ENCODE results near the gene CKMT1A.
"Not testable (repeated sequence)": the region's sequence is repeated elsewhere in the genome, so short reads cannot be mapped to it uniquely, and the experiment has no call there.

Gene CKMT1A

DNA sequence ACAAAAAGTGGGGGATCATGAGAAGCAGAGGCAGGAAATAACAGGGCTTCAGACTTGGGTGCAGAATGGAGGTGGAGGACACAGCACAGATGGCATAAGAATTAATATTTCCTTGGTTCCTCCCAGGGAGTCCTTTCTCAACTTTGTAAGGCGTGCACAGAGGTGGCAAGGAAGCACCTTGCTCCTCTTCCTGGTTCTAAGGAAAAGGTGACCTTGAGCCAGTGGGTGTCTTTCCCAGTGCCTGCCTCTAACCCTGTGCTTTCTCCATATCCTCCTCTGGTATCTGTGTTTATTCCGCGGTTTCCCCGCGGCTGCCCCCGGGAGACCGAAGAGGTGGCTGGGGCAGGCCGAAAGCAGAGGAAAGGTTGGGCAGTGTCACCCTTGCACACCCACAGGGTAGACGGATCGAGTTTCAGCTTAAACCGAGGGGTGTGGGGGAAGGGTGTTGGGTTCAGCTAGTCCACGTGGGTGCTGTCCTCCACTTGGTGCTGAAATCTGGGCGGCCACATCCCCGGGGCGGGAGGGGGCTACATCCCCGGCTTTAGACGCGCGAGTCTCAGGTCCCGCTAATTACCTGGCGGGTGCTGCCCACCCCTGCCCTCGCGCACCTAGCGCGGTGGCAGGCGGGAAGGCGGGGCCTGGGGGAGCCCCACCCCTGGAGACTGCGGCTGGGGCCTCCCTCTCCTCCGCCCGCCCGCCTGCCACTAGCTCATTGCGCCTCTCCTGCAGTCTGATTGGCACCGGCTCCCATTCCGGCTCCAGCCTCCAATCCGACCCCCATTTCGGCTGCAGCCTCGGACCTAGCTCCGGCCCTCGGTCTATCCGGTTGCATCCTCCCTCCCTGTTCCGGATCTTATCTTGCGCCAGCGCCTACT lies at the start of gene CKMT1A:
Gene CKMT1A (plus strand): TSS at position 712 of the 875 bp plus-strand sequence. CDS start 192 bp downstream, outside the sequence.
- DNase-seq, result not testable (repeated sequence)

DNA sequence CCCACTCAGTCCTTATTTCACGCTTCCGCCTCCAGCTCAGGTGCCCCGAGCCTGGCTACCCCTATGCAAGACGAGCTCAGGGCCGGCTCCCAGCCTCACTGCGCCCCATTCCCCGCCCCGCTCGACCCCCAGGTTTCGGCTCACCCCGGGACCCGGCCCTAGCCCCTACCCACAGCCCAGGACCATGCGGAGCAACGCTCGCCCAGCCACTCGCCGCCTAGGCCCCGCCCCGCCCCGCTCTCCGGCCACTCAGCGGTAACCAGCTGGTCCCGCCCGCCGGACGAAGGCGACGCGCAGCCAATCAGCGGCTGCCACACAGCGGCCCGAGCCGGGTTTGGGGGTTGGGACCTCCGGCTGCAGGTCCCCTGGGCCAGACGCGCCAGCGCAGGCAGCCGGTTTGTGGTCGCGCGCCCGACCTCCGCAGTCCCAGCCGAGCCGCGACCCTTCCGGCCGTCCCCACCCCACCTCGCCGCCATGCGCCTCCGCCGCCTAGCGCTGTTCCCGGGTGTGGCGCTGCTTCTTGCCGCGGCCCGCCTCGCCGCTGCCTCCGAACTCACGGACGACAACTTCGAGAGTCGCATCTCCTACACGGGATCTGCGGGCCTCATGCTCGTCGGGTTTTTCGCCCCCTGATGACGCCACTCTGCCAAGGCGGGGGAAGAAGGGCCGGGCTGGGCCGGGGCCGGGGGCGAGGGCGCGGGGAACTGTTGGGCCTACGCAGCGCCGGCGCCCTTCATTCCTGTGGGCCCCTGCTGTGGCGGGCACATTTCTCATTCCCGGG lies 44.8 kb upstream of the CKMT1A start, which contains the start of gene CATSPER2:
Gene CATSPER2 (minus strand): TSS at position 196 of the 781 bp plus-strand sequence. CDS start 783 bp downstream, outside the sequence.
- no peak for DNase-seq

GRCh38 chr15:43649430-43649926 lies 44.2 kb upstream of the CKMT1A start:
- DNase-seq, result not testable (repeated sequence)

GRCh38 chr15:43659727-43660126 lies 33.9 kb upstream of the CKMT1A start:
- DNase-seq, result not testable (repeated sequence)

- not testable (repeated sequence) for DNase-seq
Observed at GRCh38 chr15:43662293-43662692, 31.4 kb upstream of the CKMT1A start.

DNA sequence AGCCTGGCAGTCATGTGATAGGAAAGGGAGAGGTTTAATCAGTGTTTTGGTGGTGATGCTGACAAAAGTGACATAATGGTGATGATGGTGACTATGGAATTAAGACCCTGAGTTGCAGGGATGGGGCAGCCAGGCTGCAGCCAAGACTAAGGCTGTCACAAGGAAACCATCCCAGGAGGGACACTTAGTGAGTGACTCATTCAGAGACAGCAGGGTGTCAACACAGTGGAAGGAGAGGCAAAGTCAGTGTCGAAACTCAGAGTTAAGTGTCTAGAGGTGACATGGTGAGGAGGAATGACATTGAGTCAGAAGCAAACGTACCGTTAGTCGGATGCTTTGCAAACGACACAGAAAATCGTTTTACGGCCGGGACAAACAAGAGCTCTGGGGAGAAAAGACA lies 30.3 kb upstream of the CKMT1A start:
- DNase-seq, result not testable (repeated sequence)

GRCh38 chr15:43666177-43666576 lies 27.5 kb upstream of the CKMT1A start:
- not testable (repeated sequence) for DNase-seq

- DNase-seq, result not testable (repeated sequence)
Observed at GRCh38 chr15:43674175-43674574, 19.5 kb upstream of the CKMT1A start.

- not testable (repeated sequence) for DNase-seq
Observed at GRCh38 chr15:43689604-43690301, 3.9 kb upstream of the CKMT1A start.

- DNase-seq, result not testable (repeated sequence)
Observed at GRCh38 chr15:43692679-43693078, 980 bp upstream of the CKMT1A start.

DNA sequence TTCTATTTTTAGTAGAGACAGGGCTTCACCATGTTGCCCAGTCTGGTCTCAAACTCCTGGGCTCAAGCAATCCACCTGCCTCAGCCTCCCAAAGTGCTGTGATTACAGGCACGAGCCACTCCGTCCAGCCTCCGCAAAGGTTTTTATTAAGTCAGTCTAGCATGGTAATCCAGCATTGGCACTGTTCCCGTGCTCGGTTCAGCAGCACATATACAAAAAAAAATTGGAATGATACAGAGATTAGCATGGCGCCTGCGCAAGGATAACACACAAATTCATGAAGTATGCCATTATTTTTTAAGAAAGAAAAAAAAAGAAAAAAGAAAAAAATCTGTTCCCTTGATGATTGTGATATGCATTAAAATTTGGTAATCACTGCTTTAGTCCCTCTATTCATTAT lies 8.5 kb downstream of the CKMT1A start:
- DNase-seq, result no peak

DNA sequence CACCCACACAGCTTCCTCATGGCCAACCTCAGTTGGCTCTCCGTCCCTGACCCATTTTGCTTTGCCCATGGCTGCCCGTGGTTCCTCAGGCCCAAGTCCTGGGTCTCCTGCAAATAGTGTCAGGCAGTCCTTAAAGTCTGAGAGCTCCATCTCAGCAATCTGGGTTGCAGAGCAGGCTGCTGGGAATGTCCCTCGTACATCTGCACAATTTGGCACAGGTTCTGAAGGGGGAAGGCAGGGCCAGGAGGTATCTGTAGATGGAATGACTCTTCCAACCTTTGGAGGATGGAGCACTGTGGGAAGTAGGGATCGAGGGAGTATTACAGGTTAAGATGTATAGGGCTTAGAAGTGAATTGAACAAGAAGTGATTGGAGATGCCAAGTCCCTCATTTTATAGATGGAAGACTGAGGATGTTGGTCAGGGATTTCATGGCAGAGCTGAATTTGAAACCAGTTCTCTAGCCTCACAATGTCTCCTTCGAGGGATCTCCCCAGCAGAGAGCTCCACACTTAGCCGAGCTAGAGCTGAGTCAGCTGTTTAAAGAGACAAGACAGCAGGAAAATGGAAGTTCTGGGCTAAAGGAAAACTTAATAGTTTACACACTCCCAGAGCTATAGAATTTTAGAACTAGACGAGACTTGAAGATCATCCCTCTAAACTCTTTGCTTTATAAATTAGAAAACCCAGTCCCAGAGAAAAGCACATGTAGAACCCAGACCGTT lies 9.2 kb downstream of the CKMT1A start:
- no peak for DNase-seq

GRCh38 chr15:43710431-43711131 lies 16.9 kb downstream of the CKMT1A start:
- DNase-seq, result not testable (repeated sequence)

DNA sequence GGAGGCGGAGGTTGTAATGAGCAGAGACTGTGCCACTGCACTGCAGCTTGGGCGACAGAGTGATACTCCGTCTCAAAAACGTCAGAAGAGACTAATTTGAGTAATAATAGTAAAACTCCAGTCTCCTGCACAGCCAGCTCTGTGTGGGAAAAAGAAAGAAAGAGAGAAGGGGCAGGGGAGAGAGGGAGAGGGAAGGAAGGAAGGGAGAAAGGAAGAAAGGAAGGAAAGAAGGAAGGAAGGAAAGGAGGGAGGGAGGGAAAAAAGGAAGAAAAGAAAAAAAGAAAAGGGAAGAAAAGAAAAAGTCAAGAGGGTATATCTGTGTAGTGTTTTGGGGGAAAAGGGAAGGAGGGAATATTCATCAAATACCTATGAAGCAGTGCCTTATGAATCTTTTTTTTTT lies 29.5 kb downstream of the CKMT1A start:
- no peak for DNase-seq

- not testable (repeated sequence) for DNase-seq
Observed at GRCh38 chr15:43726306-43726705, 32.6 kb downstream of the CKMT1A start.

DNA sequence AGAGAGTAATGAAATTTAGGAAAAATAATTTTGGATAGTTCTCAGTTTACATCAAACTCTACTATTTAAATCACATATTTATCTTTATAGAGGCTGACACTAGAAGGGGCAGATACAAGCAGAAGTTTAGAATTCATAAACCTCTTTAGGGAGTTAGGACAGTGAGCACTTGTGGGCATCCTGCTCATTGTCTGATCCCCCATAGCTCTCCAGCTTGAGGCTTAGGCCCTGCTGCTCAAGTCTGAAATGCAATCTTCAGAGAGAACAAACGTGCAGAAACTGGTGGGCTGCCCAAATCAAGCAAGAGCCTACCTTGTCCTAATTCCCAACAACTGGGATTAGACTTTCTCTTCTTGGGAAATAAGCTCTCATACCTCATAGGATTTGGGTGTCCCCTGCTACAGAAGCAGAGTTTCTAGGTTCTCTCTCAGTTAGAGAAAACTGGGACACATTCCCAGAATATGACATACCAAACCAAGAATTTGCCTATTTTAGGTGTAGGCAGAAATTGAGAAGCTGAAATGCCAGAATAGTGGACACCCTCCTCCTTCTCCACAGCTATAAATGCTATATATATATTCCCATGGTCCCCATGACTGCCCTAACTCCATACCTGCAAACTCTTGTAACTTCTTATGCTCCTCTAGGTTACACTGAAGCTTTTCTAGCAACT lies 34.5 kb downstream of the CKMT1A start:
- DNase-seq, result not testable (repeated sequence)

GRCh38 chr15:43735416-43735815 lies 41.8 kb downstream of the CKMT1A start:
- DNase-seq, result no peak

DNA sequence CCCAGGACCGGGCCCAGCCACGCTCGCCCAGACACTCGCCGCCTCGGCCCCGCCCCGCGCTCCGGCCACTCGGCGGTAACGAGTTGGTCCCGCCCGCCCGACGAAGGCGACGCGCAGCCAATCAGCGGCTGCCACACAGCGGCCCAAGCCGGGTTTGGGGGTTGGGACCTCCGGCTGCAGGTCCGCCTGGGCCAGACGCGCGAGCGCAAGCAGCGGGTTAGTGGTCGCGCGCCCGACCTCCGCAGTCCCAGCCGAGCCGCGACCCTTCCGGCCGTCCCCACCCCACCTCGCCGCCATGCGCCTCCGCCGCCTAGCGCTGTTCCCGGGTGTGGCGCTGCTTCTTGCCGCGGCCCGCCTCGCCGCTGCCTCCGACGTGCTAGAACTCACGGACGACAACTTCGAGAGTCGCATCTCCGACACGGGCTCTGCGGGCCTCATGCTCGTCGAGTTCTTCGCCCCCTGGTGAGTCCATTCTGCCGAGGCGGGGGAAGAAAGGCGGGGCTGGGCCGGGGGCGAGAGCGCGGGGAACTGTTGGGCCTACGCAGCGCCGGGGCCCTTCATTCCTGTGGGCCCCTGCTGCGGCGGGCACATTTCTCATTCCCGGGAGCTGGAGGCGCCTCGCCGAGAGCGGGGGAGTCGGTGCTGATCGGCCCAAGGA lies 52.7 kb downstream of the CKMT1A start, which contains the start of gene PDIA3:
Gene PDIA3 (plus strand): TSS at position 194 of the 658 bp plus-strand sequence. CDS start 102 bp downstream, at position 296.
- DNase-seq, result peak; percentile 96

- DNase-seq, result not testable (repeated sequence)
Observed at GRCh38 chr15:43746903-43747309, 53.2 kb downstream of the CKMT1A start.

DNA sequence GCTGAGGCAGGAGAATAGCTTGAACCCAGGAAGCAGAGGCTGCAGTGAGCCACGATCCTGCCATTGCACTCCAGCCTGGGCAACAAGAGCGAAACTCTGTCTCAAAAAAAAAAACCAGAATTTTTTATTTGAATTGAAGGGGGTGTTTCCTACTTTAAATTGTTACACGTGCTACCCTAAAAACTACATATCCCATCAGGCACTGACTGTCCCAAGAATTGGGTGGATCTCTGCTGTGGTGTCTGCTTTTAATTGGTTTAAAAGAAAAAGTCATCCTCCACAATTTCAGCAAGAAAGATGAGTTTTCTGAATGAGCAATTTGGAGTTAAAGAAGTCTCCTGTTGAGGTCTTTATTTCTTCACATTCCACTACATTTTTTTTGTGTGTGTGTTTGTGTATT lies 54.7 kb downstream of the CKMT1A start:
- DNase-seq, result no peak
